ENCODE results near the gene NPR3. TPM values are rescaled to one million over a fixed set of nuclear protein-coding genes. Genes with fewer than 3 reads are reported as not detected.

The NPR3 gene
- total RNA-seq, 1 donor from 2014 or later, result 3.8 TPM

- Mint-ChIP-seq H3K9me3 (peaks cover 25% of the 10 kb centered on the region), H3K4me1 (no peaks in the 10 kb centered on the region), H3K36me3 (peaks cover 3% of the 10 kb centered on the region)
Observed at GRCh38 chr5:32720300-32720699, 9.2 kb downstream of the NPR3 start.

GRCh38 chr5:32721626-32722025 lies 10.5 kb downstream of the NPR3 start:
- peaks cover 3% of the 10 kb centered on the region for H3K36me3 Mint-ChIP-seq
- no peak overlapping the region for H3K27ac Mint-ChIP-seq
- H3K4me3 Mint-ChIP-seq, result no peak overlapping the region
- no peaks in the 10 kb centered on the region for H3K4me1 Mint-ChIP-seq
- H3K27me3 Mint-ChIP-seq (ENCODE audit: low read depth), result peaks cover 80% of the 10 kb centered on the region
- peaks cover 25% of the 10 kb centered on the region for H3K9me3 Mint-ChIP-seq
- no peak for DNase-seq (ENCODE audit: low spot score in 2 of 2, unreplicated experiment in 2 of 2)
- TF ChIP-seq CTCF (IDR thresholded peaks at IDR 0.05; ENCODE audit: unreplicated experiment), result no peak

More at GRCh38 chr5:32720300-32720699, 9.2 kb downstream of the NPR3 start:
- H3K27me3 Mint-ChIP-seq (ENCODE audit: low read depth), result peaks cover 79% of the 10 kb centered on the region
- DNase-seq (ENCODE audit: low spot score in 2 of 2, unreplicated experiment in 2 of 2), result no peak
- H3K4me3 Mint-ChIP-seq, result no peak overlapping the region
- no peak overlapping the region for H3K27ac Mint-ChIP-seq
- no peak for TF ChIP-seq CTCF (IDR thresholded peaks at IDR 0.05; ENCODE audit: unreplicated experiment)

GRCh38 chr5:32722957-32723356 lies 11.8 kb downstream of the NPR3 start:
- DNase-seq (ENCODE audit: low spot score in 2 of 2, unreplicated experiment in 2 of 2), result no peak
- peaks cover 22% of the 10 kb centered on the region for H3K9me3 Mint-ChIP-seq
- H3K27me3 Mint-ChIP-seq (ENCODE audit: low read depth), result peaks cover 73% of the 10 kb centered on the region
- H3K36me3 Mint-ChIP-seq, result peaks cover 3% of the 10 kb centered on the region
- no peak for TF ChIP-seq CTCF (IDR thresholded peaks at IDR 0.05; ENCODE audit: unreplicated experiment)
- H3K27ac Mint-ChIP-seq, result no peak overlapping the region
- no peaks in the 10 kb centered on the region for H3K4me1 Mint-ChIP-seq
- no peak overlapping the region for H3K4me3 Mint-ChIP-seq

GRCh38 chr5:32724526-32724925 lies 13.4 kb downstream of the NPR3 start:
- no peak for DNase-seq (ENCODE audit: low spot score in 2 of 2, unreplicated experiment in 2 of 2)
- Mint-ChIP-seq H3K27me3 (ENCODE audit: low read depth) (peaks cover 68% of the 10 kb centered on the region), H3K4me1 (no peaks in the 10 kb centered on the region), H3K36me3 (no peaks in the 10 kb centered on the region), H3K4me3 (no peak overlapping the region), H3K9me3 (peaks cover 15% of the 10 kb centered on the region), H3K27ac (no peak overlapping the region)
- TF ChIP-seq CTCF (IDR thresholded peaks at IDR 0.05; ENCODE audit: unreplicated experiment), result no peak

GRCh38 chr5:32726086-32726557 lies 15.0 kb downstream of the NPR3 start:
- Mint-ChIP-seq H3K4me3 (no peak overlapping the region), H3K27ac (no peak overlapping the region), H3K9me3 (peaks cover 11% of the 10 kb centered on the region), H3K36me3 (no peaks in the 10 kb centered on the region), H3K4me1 (no peaks in the 10 kb centered on the region), H3K27me3 (ENCODE audit: low read depth) (peaks cover 67% of the 10 kb centered on the region)
- TF ChIP-seq CTCF (IDR thresholded peaks at IDR 0.05; ENCODE audit: unreplicated experiment), result no peak
- no peak for DNase-seq (ENCODE audit: low spot score in 2 of 2, unreplicated experiment in 2 of 2)

GRCh38 chr5:32729651-32730050 lies 18.5 kb downstream of the NPR3 start:
- Mint-ChIP-seq H3K27me3 (ENCODE audit: low read depth) (peaks cover 47% of the 10 kb centered on the region), H3K9me3 (peaks cover 10% of the 10 kb centered on the region), H3K36me3 (no peaks in the 10 kb centered on the region), H3K4me3 (no peak overlapping the region), H3K27ac (no peak overlapping the region), H3K4me1 (no peaks in the 10 kb centered on the region)
- DNase-seq (ENCODE audit: low spot score in 2 of 2, unreplicated experiment in 2 of 2), result no peak
- no peak for TF ChIP-seq CTCF (IDR thresholded peaks at IDR 0.05; ENCODE audit: unreplicated experiment)
